Fibroblast of villous mesenchyme (primary cell): ENCODE results near the gene KRTAP10-2. TPM values are rescaled to one million over a fixed set of nuclear protein-coding genes. Genes with fewer than 3 reads are reported as not detected.
"Not testable (repeated sequence)": the region's sequence is repeated elsewhere in the genome, so short reads cannot be mapped to it uniquely, and the experiment has no call there.

Experiments
- DNase-seq: peaks from one replicate; pipeline ENCODE4 v3.0.0-alpha.2; 2010; ENCODE audit warnings: low read depth
- H3K4me3 ChIP-seq: 2 replicates; pipeline ENCODE4 v1.5.1; 2011; ENCODE audit warnings: low read depth, mild to moderate bottlenecking, low read length
- total RNA-seq: library from RNA; depleted of rRNA; stranded (reverse); fragments of >200 nt; gene quantifications from 2 replicates; pipeline ENCODE4 v1.2.3, GENCODE V29; 2012
- TF ChIP-seq, protein P1 (sequence below): IDR thresholded peaks from 2 replicates; pipeline ENCODE4 v1.5.1; 2012; ENCODE audit warnings: low read depth, mild to moderate bottlenecking, low read length; ENCODE audit not compliant: insufficient read depth

Gene KRTAP10-2, protein sequence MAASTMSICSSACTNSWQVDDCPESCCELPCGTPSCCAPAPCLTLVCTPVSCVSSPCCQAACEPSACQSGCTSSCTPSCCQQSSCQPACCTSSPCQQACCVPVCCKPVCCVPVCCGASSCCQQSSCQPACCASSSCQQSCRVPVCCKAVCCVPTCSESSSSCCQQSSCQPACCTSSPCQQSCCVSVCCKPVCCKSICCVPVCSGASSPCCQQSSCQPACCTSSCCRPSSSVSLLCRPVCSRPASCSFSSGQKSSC
- not detected in 2 replicates for total RNA-seq

DNA sequence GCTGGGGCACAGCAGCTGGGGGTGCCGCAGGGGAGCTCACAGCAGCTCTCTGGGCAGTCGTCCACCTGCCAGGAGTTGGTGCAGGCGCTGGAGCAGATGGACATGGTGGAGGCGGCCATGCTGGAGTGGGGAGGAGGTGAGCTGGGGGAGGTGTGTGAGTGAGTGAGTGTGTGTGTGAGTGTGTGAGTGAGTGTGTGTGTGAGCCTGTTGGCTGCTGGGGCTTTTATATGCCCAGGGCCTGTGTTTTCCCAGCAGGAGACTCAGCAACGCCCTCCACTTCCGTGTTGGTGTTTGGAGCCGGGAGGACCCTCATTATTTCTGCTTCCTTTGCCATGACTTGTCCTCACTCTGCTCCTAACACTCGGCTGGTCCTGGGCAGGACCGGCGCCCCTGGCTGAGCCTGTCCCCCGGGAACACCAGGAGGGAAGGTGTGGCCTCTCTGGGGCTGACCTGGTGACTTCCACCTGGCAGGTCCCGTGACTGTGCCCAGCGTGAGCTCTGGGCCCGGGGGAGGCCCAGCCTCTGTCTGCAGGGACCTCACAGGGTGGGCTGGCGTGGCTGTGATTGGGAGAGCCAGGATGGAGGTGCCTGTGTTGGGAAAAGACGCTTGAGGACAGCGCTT lies at the start of gene KRTAP10-2:
Gene KRTAP10-2 (minus strand): TSS at position 166 of the 622 bp plus-strand sequence. CDS start 47 bp downstream, at position 119.
- H3K4me3 ChIP-seq = no peak within 1 kb of the TSS
- TF ChIP-seq, protein P1, sequence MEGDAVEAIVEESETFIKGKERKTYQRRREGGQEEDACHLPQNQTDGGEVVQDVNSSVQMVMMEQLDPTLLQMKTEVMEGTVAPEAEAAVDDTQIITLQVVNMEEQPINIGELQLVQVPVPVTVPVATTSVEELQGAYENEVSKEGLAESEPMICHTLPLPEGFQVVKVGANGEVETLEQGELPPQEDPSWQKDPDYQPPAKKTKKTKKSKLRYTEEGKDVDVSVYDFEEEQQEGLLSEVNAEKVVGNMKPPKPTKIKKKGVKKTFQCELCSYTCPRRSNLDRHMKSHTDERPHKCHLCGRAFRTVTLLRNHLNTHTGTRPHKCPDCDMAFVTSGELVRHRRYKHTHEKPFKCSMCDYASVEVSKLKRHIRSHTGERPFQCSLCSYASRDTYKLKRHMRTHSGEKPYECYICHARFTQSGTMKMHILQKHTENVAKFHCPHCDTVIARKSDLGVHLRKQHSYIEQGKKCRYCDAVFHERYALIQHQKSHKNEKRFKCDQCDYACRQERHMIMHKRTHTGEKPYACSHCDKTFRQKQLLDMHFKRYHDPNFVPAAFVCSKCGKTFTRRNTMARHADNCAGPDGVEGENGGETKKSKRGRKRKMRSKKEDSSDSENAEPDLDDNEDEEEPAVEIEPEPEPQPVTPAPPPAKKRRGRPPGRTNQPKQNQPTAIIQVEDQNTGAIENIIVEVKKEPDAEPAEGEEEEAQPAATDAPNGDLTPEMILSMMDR = no peak
- no peak for DNase-seq

DNA sequence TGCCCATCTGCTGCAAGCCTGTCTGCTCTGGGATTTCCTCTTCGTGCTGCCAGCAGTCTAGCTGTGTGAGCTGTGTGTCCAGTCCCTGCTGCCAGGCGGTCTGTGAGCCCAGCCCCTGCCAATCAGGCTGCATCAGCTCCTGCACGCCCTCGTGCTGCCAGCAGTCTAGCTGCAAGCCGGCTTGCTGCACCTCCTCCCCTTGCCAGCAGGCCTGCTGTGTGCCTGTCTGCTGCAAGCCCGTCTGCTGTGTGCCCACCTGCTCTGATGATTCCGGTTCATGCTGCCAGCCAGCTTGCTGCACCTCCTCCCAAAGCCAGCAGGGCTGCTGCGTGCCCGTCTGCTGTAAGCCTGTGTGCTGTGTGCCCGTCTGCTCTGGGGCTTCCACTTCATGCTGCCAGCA lies 49.8 kb upstream of the KRTAP10-2 start:
- DNase-seq, H3K4me3 ChIP-seq: not testable (repeated sequence)

DNA sequence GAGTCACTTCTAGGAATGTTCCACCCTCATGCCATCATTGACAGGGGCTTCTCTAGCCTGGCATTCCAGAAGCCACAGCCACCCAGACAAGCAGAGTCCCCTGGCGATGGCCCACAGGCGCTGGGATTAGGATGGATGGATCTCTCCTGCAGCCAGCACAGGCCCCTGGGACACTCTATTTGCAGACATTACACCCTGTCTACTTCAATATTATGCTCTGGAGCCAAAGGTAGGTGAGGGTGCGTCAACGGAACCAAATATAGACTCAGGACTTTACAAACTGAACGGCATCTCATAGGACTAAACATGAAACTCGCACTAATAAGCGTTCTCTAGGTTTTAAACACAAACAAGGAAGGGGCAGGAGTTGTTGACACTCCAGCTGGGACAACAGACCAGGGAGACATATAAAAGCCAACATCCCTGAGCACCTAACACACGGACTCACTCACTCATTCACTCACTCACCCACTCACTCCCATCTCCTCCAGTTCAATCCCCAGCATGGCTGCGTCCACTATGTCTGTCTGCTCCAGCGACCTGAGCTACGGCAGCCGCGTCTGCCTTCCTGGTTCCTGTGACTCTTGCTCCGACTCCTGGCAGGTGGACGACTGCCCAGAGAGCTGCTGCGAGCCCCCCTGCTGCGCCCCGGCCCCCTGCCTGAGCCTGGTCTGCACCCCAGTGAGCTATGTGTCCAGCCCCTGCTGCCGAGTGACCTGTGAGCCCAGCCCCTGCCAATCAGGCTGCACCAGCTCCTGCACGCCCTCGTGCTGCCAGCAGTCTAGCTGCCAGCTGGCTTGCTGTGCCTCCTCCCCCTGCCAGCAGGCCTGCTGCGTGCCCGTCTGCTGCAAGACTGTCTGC lies 49.0 kb upstream of the KRTAP10-2 start, which contains the start of gene KRTAP10-7:
Gene KRTAP10-7 (plus strand): TSS at position 480 of the 861 bp plus-strand sequence. CDS start 25 bp downstream, at position 505.
- DNase-seq, H3K4me3 ChIP-seq: not testable (repeated sequence)

DNA sequence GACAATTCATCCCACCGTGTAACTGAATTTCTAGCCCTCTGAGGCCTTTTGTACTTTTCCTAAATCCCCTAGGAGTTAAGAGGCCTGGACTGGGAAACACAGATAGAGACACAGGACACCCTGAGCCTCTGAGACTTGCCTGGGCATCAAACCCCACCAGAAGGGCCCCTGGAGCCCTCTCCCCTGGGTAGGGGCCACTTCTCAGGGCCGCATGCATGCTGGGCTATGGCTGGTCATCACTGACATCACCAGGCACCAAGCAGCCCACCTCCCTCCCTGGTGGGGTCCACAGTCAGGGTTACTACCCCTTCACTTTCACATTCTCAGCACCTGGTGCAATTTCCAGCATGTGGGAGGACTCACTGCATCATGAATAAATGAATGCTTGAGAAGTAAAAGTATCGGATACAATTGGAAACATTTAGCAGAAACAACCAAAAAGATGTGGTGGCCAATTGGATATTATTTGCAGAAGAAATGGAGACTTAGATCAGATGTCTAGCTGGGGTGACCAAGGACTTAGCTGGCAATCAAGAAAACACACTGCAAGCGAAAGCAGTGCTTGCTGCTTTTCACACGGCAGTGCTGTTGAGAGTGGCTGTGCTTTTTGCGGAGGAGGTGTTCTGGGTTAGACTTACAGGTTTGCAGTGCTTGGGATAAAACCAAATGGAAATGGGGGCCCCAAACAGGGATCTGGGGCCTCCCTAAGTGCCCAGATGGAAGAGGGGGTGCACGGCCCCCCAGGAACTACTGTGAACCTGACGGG lies 48.1 kb upstream of the KRTAP10-2 start:
- DNase-seq = no peak
- no peak overlapping the region for H3K4me3 ChIP-seq
- TF ChIP-seq, protein P1 = no peak

DNA sequence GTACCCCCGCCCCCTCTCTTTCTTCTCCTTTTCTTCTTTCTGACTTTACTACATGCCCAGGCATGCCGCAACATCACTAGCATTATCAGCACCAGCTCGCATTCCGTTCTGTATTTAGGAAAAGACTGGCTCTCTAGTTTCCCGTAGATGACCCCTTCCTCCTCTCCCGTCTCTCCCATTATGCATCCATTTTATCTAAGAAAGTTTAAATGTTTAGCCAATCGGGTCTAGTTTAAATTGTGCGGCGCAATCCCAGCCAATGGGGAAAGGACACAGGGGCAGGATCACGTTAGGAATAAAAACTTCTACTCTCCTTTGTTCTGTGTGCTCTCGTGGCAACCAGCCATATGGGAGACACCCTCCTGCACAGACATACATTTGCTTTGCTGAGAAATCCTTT lies 46.8 kb upstream of the KRTAP10-2 start:
- TF ChIP-seq, protein P1 = no peak
- DNase-seq = no peak

DNA sequence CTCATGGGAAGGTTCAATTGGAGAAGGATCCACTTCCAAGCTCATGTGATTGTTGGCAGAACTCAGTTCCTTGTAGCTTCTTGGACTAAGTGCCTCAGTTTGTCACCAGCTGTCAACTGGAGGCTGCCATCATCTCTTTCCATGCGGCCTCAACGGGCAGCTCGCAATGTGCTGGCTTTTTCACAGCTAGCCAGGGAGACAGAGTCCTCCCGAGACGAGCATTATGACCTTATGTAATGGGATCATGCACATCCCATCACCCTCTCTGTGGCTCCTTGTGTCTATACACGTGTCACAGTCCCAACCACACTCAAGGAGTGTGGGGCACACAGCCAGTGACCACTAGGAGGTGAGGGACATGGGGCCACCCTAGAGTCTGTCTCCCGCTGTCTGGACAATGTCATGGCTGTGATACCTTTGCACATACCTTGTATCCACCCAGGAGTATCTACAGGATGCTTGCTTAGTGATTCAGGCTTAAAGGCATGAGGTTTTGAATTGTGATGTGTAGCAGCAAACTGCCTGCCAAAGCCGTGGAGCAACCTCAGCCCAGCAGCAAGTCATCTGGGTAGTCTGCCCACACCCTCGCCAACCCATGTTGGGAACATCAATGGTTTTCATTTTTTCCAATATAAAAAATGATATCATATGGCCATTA lies 44.9 kb upstream of the KRTAP10-2 start:
- DNase-seq = no peak
- TF ChIP-seq, protein P1 = no peak
- H3K4me3 ChIP-seq = no peak overlapping the region

More for the DNA sequence above, 46.8 kb upstream of the KRTAP10-2 start:
- H3K4me3 ChIP-seq = no peak overlapping the region

DNA sequence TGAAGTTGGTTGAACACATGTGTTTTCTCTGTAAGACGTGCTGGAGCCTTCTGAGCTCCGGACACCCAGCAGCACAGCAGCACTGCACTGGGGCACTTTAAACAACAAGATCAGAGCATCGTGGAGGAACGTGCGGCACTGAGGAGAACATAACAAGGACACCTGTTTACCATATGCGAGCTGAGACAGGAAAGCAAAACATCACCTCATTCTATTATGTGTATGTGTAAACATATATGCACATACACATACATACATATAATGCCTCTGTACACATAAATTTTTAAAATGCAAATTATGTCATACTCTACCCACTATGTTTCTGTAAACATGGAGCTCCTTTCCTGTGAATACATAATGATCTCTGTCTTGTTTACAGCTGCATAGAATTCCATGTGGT lies 44.2 kb upstream of the KRTAP10-2 start:
- TF ChIP-seq, protein P1 = no peak
- no peak overlapping the region for H3K4me3 ChIP-seq
- no peak for DNase-seq
